ENCODE measurements around the gene CLDN34. TPM values are rescaled to one million over a fixed set of nuclear protein-coding genes. Genes with fewer than 3 reads are reported as not detected.

Gene CLDN34
- total and polyA plus RNA-seq, 2 donors (not counting 1 experiment from before 2014, with no cell fraction given), result not detected

Other genes starting within 250 kb of the CLDN34 start
- gene GPR143, start 201.5 kb upstream of the CLDN34 start, total RNA-seq, result not detected in 2 replicates
- not detected in 2 replicates for gene GPR143, start 201.5 kb upstream of the CLDN34 start, polyA plus RNA-seq
- gene SHROOM2, start 180.9 kb upstream of the CLDN34 start, total RNA-seq, result not detected in 2 replicates
- gene SHROOM2, start 180.9 kb upstream of the CLDN34 start, polyA plus RNA-seq, result not detected in 2 replicates
- 7.7 and 10.0 TPM in 2 replicates for gene CLCN4, start 189.6 kb downstream of the CLDN34 start, total RNA-seq
- gene CLCN4, start 189.6 kb downstream of the CLDN34 start, polyA plus RNA-seq, result 9.1 and 11.9 TPM in 2 replicates